K562 (cell line): Measurements from ENCODE around the gene TRMT44. TPM values are rescaled to one million over a fixed set of nuclear protein-coding genes. Genes with fewer than 3 reads are reported as not detected.

ENCODE experiments used
- ATAC-seq: fragments of 200-7000 bp; cut with Tn5 transposase; 3 replicates; pipeline ENCODE4 v1.9.1; 2020; ENCODE audit warnings: moderate library complexity
- BruUV-seq: library from RNA; stranded (reverse); fragments of 400-500 nt; replicated peaks from 2 replicates; lab custom pipeline; 2021; lab: Mats Ljungman, UMichigan
- CTCF ChIA-PET: fragments of 300-600 bp; formaldehyde crosslinking; extraction: SDS; loops from one replicate; lab custom pipeline; 2021; ENCODE audit warnings: low intra/inter-chr PET ratio; lab: Yijun Ruan, JAX
- POLR2A ChIA-PET: fragments of 300-600, 350-650 bp; sonication (Branson Sonifier 250); formaldehyde crosslinking; extraction: SDS; loops from one replicate; lab custom pipeline; 2021; ENCODE audit warnings: antibody characterized with exemption, inconsistent platforms; lab: Yijun Ruan, JAX
- DNase-seq, 4 experiments: peaks; one replicate each; pipeline versions ENCODE4 v3.0.0 to v3.0.0-alpha.2; 2011 to 2018; ENCODE audit warnings: low spot score in 3 of 4, mixed read lengths in 3 of 4; ENCODE audit errors: extremely low read depth in 1 of 4
- FAIRE-seq: peaks from 2 replicates; lab custom pipeline; 2011; peaks lifted over from hg19 to GRCh38; lab: Jason Lieb, UNC
- H2AFZ ChIP-seq: 2 replicates; pipeline ENCODE4 v1.6.0; 2011; ENCODE audit warnings: low read depth, low read length, control low read depth, inconsistent platforms
- H3K27ac ChIP-seq: fragments of 200-600 bp; 3 replicates; pipeline ENCODE4 v1.8.0; 2011; ENCODE audit warnings: low read depth, mild to moderate bottlenecking, control low read depth, inconsistent platforms, low read length, moderate library complexity, mixed read lengths; ENCODE audit errors: extremely low read depth
- H3K27me3 ChIP-seq, 2 experiments: fragments of 300-600 bp in 1 of 2; 2 replicates in 1 of 2; 3 replicates in 1 of 2; pipeline versions ENCODE4 v1.6.0 to v1.8.0; 2011; ENCODE audit warnings: inconsistent platforms in 2 of 2, low read length in 2 of 2, mild to moderate bottlenecking in 1 of 2, mixed read lengths in 1 of 2, moderate library complexity in 1 of 2; ENCODE audit not compliant: control insufficient read depth in 2 of 2, insufficient read depth in 2 of 2
- H3K36me3 ChIP-seq: fragments of 300-600 bp; 3 replicates; pipeline ENCODE4 v1.8.0; 2011; ENCODE audit warnings: mild to moderate bottlenecking, low read length, inconsistent platforms; ENCODE audit not compliant: control insufficient read depth, insufficient read depth
- H3K4me1 ChIP-seq, 2 experiments: fragments of 200-600 bp in 1 of 2; replicated peaks in 1 of 2; 2 replicates in 1 of 2; 3 replicates in 1 of 2; pipeline versions ENCODE4 v1.5.1 to v1.8.0; 2011; ENCODE audit warnings: inconsistent platforms in 2 of 2, low read length in 2 of 2, mild to moderate bottlenecking in 1 of 2, mixed read lengths in 1 of 2, moderate library complexity in 1 of 2; ENCODE audit not compliant: control insufficient read depth in 2 of 2, insufficient read depth in 2 of 2
- H3K4me2 ChIP-seq: 2 replicates; pipeline ENCODE4 v1.6.1; 2011; ENCODE audit warnings: low read length, control low read depth, inconsistent platforms, mixed read lengths; ENCODE audit not compliant: insufficient read depth
- H3K4me3 ChIP-seq: fragments of 200-600 bp; sonication (generic), shearing (Covaris generic); 2 replicates; pipeline ENCODE4 v1.5.1; 2016; ENCODE audit warnings: control low read depth, inconsistent platforms
- H3K79me2 ChIP-seq: fragments of 200-600 bp; 3 replicates; pipeline ENCODE4 v1.8.0; 2011; ENCODE audit warnings: low read length, inconsistent platforms; ENCODE audit not compliant: control insufficient read depth, insufficient read depth
- H3K9ac ChIP-seq, 2 experiments: 2 replicates each; pipeline versions ENCODE4 v1.6.0 to v1.6.1; 2011; ENCODE audit warnings: low read depth in 2 of 2, low read length in 2 of 2, control low read depth in 1 of 2, inconsistent platforms in 1 of 2, mild to moderate bottlenecking in 1 of 2, mixed read lengths in 1 of 2; ENCODE audit not compliant: insufficient read depth in 1 of 2
- H3K9me1 ChIP-seq: one replicate; pipeline ENCODE4 v1.6.0; 2011; ENCODE audit warnings: inconsistent platforms, mild to moderate bottlenecking, low read length, moderate library complexity; ENCODE audit not compliant: control insufficient read depth, insufficient read depth
- H3K9me3 ChIP-seq: replicated peaks from 2 replicates; pipeline ENCODE4 v1.5.1; 2011; ENCODE audit warnings: low read depth, low read length, inconsistent platforms; ENCODE audit not compliant: control insufficient read depth, insufficient read depth
- H4K20me1 ChIP-seq: replicated peaks from 2 replicates; pipeline ENCODE4 v1.6.1; 2011; ENCODE audit warnings: low read length, inconsistent platforms, mixed read lengths; ENCODE audit not compliant: control insufficient read depth, insufficient read depth
- HNRNPH1 ChIP-seq: fragments of 200-400 bp; formaldehyde crosslinking; optimal IDR thresholded peaks from 2 replicates; pipeline ENCODE3; 2017; ENCODE audit warnings: low read depth, mild to moderate bottlenecking, low read length, moderate library complexity
- WHSC1 ChIP-seq: IDR thresholded peaks from one replicate; pipeline ENCODE4 v1.6.1; 2012; ENCODE audit warnings: low read length, control low read depth, inconsistent platforms
- ZNF354B ChIP-seq: fragments of 250-450 bp; sonication (Bioruptor Pico); IDR thresholded peaks from 2 replicates; pipeline ENCODE4 v1.4.0; 2020
- WGBS: fragments of 100-300 bp; shearing (Covaris generic); methylation state at CpG from one replicate; pipeline ENCODE4 v1.1.6; 2016; ENCODE audit warnings: low coverage, mixed read lengths; ENCODE audit not compliant: insufficient coverage; ENCODE audit errors: missing lambda C conversion rate; 5-methylcytosine and 5-hydroxymethylcytosine counted together
- in situ Hi-C: fragments of 300-500 bp; cut with MboI; formaldehyde crosslinking; loops from 4 replicates; pipeline ENCODE4 v1.15.0; 2018; ENCODE audit warnings: inconsistent platforms, mixed read lengths
- intact Hi-C: fragments of 100-400 bp; cut with micrococcal nuclease; formaldehyde crosslinking; loops from 2 replicates; pipeline ENCODE4 v1.14.2; 2022
- polyA plus RNA-seq, 8 experiments: library from polyadenylated mRNA; depleted of rRNA in 4 of 8; stranded (reverse) in 5 of 8; unstranded in 3 of 8; fragments of >200 nt; fragmentation: Nextera tagmentation in 2 of 8; fragmentation: Illumina TruSeq in 1 of 8; extraction: Ambion mirVana in 2 of 8; extraction: Trizol in 1 of 8; gene quantifications; 2 replicates each; pipeline versions ENCODE4 v1.2.1 to v1.2.3, GENCODE V29; 2011 to 2014; ENCODE audit warnings: inconsistent platforms in 1 of 8, missing spikeins in 1 of 8
- total RNA-seq, 7 experiments: library from RNA; depleted of rRNA in 6 of 7; stranded (reverse); fragments of >200 nt in 6 of 7; fragmentation: Illumina TruSeq in 2 of 7; extraction: Trizol in 2 of 7; gene quantifications; 2 replicates each; pipeline versions ENCODE4 v1.2.1 to v1.2.3, GENCODE V29; 2011 to 2021; ENCODE audit warnings: low replicate concordance in 1 of 7
- TF ChIP-seq, protein P1 (sequence below): sonication (generic); formaldehyde crosslinking; IDR thresholded peaks from 2 replicates; pipeline ENCODE4 v1.8.1; 2023; ENCODE audit warnings: mild to moderate bottlenecking, missing genetic modification reagents

TRMT44 gene
- total and polyA plus RNA-seq, 9 of the 15 experiments (the other 6 are each of a cell fraction or from before 2014, with no cell fraction given): 1.2 to 18.6 (median 10.0) TPM

DNA sequence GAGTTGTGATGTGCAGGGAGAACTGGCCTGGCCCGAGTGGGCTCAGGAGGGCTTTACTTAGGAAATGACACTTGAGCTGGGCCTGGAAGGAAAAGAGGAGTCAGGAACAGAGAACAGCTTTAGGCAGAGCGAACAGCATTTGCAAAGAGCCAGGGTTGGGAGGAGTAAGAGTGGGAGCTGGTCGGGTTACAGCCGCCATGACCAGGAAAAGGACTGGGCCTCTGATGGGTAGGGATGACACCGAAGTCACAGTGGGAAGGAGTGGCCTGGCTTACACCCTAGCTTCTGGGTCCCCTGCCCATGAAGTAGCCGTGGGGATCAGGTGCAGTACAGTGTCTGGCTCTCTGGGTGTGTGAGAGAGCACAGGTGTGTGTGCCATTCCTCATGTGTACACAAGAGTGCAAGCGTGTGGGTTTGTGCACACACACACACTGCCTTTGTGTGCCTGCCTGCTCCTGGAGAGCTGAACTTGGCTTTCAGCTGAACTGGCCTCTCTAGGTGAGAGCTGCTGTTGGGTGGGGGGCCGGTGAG lies 31.6 kb downstream of the TRMT44 start:
- intact Hi-C loops (no loop called here), in situ Hi-C loops (no loop called here)
- Histone ChIP-seq H2AFZ (no peak overlapping the region), H3K36me3 (peaks cover 54% of the 10 kb centered on the region; the same call in 1 of the 3 replicates), H3K79me2 (no peaks in the 10 kb centered on the region), H4K20me1 (0 out of 2 replicates have a peak, but pooled peaks cover 3% of the 10 kb centered on the region), H3K4me3 (no peak overlapping the region), H3K27ac (no peak overlapping the region; the same call in 2 of the 3 replicates), H3K9me1 (no peaks in the 10 kb centered on the region), H3K4me1 (peaks cover 0 to 38% of the 10 kb centered on the region in 2 experiments; a peak in 4 of 5 replicates), H3K27me3 (no peaks in the 10 kb centered on the region), H3K4me2 (no peak overlapping the region), H3K9ac (peak overlapping the region in 1 of 2 experiments; percentile 28; a peak in 1 of 4 replicates), H3K9me3 (no peaks in the 10 kb centered on the region)
- BruUV-seq: no TSS peak
- ATAC-seq: no peak; the same call in 2 of the 3 replicates
- no peak for FAIRE-seq
- no peak for DNase-seq
- TF ChIP-seq HNRNPH1 (no peak), ZNF354B (CRISPR knock-in tag) (no peak), WHSC1 (peak; percentile 91)
- TF ChIP-seq, protein P1, sequence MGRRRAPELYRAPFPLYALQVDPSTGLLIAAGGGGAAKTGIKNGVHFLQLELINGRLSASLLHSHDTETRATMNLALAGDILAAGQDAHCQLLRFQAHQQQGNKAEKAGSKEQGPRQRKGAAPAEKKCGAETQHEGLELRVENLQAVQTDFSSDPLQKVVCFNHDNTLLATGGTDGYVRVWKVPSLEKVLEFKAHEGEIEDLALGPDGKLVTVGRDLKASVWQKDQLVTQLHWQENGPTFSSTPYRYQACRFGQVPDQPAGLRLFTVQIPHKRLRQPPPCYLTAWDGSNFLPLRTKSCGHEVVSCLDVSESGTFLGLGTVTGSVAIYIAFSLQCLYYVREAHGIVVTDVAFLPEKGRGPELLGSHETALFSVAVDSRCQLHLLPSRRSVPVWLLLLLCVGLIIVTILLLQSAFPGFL (CRISPR knock-in tag): no peak
- CTCF ChIA-PET: no interaction called here
- POLR2A ChIA-PET: interaction anchor here (0.7 to 1.6 kb wide), 4 partner anchors 9 to 121 kb away, joined by 3 to 9 read pairs (median 4); no protein-coding TSS in a partner anchor
- 92% methylated on average over 7 of the region's 8 CpGs for WGBS
